Parathyroid adenoma (tissue), 2 donors: ENCODE data around the gene NUP188.
"Not testable (repeated sequence)": the region's sequence is repeated elsewhere in the genome, so short reads cannot be mapped to it uniquely, and the experiment has no call there.

Experiments used
- H2AFZ ChIP-seq: fragments of 300-600 bp; sonication (generic); one replicate; pipeline ENCODE4 v1.7.0; 2017; ENCODE audit warnings: antibody characterized with exemption, mild to moderate bottlenecking
- H3K27ac ChIP-seq: fragments of 300-600 bp; sonication (generic); one replicate; pipeline ENCODE4 v1.7.0; 2017
- H3K27me3 ChIP-seq: fragments of 300-600 bp; sonication (generic); one replicate; pipeline ENCODE4 v1.7.0; 2017; ENCODE audit warnings: low read length; ENCODE audit not compliant: control insufficient read depth, insufficient read depth
- H3K36me3 ChIP-seq: fragments of 300-600 bp; sonication (generic); one replicate; pipeline ENCODE4 v1.7.0; 2017; ENCODE audit warnings: low read length; ENCODE audit not compliant: control insufficient read depth, insufficient read depth
- H3K4me1 ChIP-seq: fragments of 300-600 bp; sonication (generic); one replicate; pipeline ENCODE4 v1.7.0; 2017; ENCODE audit warnings: control low read depth
- H3K4me2 ChIP-seq: fragments of 300-600 bp; sonication (generic); one replicate; pipeline ENCODE4 v1.7.0; 2017; ENCODE audit warnings: low read length
- H3K4me3 ChIP-seq: fragments of 300-600 bp; sonication (generic); one replicate; pipeline ENCODE4 v1.7.0; 2017; ENCODE audit warnings: low read depth, low read length
- H3K79me2 ChIP-seq: fragments of 300-600 bp; sonication (generic); one replicate; pipeline ENCODE4 v1.7.0; 2017; ENCODE audit warnings: control low read depth
- H3K9ac ChIP-seq: fragments of 300-600 bp; sonication (generic); one replicate; pipeline ENCODE4 v1.7.0; 2017; ENCODE audit warnings: mild to moderate bottlenecking
- H3K9me3 ChIP-seq: fragments of 300-600 bp; sonication (generic); one replicate; pipeline ENCODE4 v1.7.0; 2017; ENCODE audit warnings: low read length; ENCODE audit not compliant: control insufficient read depth
- TF ChIP-seq, protein P1 (sequence below): fragments of 300-600 bp; sonication (generic); IDR thresholded peaks from one replicate; pipeline ENCODE4 v1.7.0; 2017; ENCODE audit warnings: antibody characterized with exemption, mild to moderate bottlenecking
- donor health status: primary hyperparathyroidism.

Gene NUP188

DNA sequence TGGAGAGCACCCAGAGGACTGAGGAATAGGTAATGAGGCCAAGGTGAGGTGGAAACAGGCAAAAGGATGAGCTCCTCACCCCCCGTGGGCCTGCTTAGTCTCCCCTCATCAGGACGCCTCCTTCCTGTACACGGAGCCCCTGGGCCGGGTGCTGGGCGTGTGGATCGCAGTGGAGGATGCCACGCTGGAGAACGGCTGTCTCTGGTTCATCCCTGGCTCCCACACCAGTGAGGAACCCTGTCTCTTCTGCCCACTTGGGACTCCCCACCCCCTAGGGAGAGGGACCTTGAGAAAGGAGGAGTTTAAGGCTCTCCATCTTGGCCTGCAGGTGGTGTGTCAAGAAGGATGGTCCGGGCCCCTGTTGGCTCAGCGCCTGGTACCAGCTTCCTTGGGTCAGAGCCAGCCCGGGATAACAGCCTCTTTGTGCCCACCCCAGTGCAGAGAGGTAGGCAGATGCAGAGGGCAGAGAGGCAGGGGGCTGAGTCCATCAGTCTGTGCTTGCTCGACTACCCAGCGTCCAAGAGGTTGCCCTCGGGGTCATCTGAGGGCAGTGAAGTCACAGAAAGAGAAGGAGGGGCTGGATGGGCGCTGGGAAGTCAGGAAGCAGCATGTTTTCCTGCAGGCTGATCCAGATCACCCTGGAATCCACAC, 7.1 kb upstream of the NUP188 start:
- Histone ChIP-seq H3K4me2 (no peak overlapping the region), H3K4me1 (no peaks in the 10 kb centered on the region), H3K4me3 (no peak overlapping the region), H3K9me3 (no peaks in the 10 kb centered on the region), H3K79me2 (no peaks in the 10 kb centered on the region), H3K9ac (no peak overlapping the region), H3K27ac (no peak overlapping the region), H3K36me3 (no peaks in the 10 kb centered on the region), H3K27me3 (no peaks in the 10 kb centered on the region), H2AFZ (no peak overlapping the region)
- TF ChIP-seq, protein P1, sequence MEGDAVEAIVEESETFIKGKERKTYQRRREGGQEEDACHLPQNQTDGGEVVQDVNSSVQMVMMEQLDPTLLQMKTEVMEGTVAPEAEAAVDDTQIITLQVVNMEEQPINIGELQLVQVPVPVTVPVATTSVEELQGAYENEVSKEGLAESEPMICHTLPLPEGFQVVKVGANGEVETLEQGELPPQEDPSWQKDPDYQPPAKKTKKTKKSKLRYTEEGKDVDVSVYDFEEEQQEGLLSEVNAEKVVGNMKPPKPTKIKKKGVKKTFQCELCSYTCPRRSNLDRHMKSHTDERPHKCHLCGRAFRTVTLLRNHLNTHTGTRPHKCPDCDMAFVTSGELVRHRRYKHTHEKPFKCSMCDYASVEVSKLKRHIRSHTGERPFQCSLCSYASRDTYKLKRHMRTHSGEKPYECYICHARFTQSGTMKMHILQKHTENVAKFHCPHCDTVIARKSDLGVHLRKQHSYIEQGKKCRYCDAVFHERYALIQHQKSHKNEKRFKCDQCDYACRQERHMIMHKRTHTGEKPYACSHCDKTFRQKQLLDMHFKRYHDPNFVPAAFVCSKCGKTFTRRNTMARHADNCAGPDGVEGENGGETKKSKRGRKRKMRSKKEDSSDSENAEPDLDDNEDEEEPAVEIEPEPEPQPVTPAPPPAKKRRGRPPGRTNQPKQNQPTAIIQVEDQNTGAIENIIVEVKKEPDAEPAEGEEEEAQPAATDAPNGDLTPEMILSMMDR: no peak

DNA sequence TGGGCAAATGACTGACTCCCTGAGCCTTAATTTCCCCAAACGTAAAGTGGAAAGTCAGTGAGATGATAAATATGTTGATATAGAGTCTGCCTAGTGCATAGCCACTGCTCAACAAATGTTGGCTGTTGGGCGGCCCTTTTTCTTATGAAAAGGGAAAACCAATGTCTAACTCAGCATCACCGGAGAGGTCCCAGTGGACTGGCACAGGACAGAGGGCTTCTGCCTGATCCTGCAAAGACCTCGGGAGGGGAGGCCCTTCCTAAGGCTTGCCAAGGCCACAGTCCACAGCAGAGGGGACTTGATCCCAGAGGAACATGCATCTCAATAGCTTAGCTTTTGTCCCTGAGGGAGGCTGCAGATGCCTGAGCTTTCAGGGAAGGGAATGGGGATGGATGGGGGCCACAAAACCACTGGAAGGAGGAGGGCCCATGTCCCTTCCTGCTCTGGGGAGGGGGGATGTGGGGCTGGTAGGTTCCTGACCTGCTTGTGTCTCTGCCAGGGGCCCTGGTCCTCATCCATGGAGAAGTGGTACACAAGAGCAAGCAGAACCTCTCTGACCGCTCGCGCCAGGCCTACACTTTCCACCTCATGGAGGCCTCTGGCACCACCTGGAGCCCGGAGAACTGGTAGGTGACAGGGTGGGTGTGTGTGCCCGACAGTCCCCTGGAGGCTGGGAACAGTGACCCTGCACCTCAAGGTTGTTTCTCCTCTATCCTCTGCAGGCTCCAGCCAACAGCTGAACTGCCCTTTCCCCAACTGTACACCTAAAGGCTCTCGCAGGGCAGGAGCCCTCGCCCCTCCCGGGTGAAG, 6.3 kb upstream of the NUP188 start:
- no peak overlapping the region for H2AFZ ChIP-seq
- H3K4me3 ChIP-seq: no peak overlapping the region
- H3K4me2 ChIP-seq: no peak overlapping the region
- H3K27ac ChIP-seq: peak overlapping the region; percentile 15
- TF ChIP-seq, protein P1: no peak
- no peaks in the 10 kb centered on the region for H3K4me1 ChIP-seq
- no peaks in the 10 kb centered on the region for H3K27me3 ChIP-seq
- H3K9ac ChIP-seq: no peak overlapping the region
- no peaks in the 10 kb centered on the region for H3K36me3 ChIP-seq
- H3K79me2 ChIP-seq: no peaks in the 10 kb centered on the region
- H3K9me3 ChIP-seq: no peaks in the 10 kb centered on the region

DNA sequence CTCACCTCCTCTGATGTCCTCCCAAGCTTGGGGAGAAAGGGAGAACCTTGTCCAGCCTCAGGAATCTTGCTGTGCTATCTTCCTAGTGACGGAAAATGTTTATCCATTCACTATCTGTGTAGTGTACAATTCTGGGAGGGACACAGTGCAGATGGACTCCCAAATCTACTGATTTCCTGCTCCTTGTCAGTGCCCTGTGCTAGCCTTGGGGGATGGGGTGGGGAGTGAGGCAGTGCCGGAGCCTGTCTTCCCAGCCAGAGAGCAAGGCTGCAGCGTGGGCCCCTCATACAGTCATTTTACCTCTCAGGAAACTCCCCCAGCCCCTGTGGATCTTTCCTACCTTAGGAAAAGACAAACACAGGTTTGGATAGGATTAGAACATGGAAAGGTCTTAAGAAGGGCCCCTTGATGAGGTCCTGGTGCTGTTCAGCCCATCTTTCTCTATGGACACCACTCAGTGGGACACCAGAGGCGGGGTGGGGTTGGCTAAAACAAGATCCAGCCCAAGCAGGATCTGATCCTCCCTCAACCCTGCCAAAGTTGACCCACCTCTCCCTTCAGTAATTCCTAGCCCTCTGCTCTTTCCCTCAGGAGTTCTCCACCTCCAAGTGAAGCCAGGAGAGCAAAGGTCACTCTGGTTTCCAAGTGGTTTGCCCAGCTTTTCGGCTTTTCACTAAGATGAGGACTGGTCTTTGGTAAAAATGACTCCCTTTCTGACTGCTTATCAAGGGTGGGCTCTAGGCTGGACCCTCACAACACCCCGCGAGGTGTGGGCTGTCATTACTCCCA, 3.5 kb upstream of the NUP188 start:
- H3K9ac ChIP-seq: no peak overlapping the region
- H3K36me3 ChIP-seq: no peaks in the 10 kb centered on the region
- TF ChIP-seq, protein P1: no peak
- no peaks in the 10 kb centered on the region for H3K79me2 ChIP-seq
- H3K9me3 ChIP-seq: no peaks in the 10 kb centered on the region
- no peaks in the 10 kb centered on the region for H3K27me3 ChIP-seq
- H3K4me2 ChIP-seq: no peak overlapping the region
- H3K4me3 ChIP-seq: no peak overlapping the region
- H3K27ac ChIP-seq: no peak overlapping the region
- no peak overlapping the region for H2AFZ ChIP-seq
- H3K4me1 ChIP-seq: no peaks in the 10 kb centered on the region

DNA sequence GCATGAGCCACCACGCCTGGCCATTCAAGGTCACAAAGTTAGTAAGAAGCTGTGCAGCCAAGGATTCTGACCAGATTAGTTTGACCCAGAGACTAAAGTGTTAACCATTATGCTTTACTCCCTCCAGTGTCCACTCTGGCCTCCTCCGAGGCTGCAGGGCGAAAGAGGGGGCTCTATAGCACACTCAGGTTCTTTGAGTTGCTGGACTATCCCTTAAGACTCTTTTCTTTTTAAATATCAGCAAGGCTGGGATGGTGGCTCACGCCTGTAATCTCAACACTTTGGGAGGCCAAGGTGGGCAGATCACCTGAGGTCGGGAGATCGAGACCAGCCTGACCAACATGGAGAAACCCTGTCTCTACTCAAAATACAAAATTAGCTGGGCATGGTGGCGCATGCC, 2.5 kb upstream of the NUP188 start:
- H3K9ac ChIP-seq, H3K9me3 ChIP-seq, H3K27ac ChIP-seq, H3K36me3 ChIP-seq, H2AFZ ChIP-seq, H3K27me3 ChIP-seq, H3K4me1 ChIP-seq, H3K4me2 ChIP-seq, H3K79me2 ChIP-seq, H3K4me3 ChIP-seq: not testable (repeated sequence)

DNA sequence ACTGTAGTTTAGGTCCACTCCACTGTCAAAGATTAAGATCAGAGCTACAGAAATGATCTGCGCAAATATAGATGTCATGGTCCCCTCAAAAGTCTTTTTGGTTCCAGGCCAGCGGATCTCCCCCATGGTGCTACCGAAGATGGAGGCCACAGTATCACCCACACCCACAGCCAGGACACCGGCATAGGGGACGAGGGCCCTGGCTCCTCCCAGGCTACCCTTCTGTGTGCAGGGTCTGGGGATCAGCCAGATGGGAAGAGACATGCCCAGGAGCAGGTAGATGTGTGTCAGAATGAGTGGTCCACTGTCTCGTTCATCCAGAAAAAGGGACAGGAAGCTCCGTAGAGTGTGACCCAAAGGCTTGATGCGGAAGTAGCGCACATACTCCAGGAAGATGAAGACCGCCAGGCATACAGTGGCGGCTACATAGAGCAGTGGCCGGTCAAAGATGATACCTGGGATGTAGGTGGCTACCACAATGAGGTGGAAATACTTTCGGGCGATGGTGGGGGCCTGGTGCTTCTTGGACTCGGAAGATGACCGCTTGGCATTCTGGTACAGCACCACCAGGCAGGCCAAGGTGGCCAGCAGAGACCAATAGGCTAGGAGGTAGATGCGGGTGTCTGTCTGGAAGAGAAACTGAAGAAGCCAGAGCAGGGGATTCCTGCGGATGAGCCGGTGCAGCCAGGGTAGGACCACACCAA, 1.5 kb upstream of the NUP188 start:
- TF ChIP-seq, protein P1: no peak
- Histone ChIP-seq H3K4me2 (peak overlapping the region; percentile 12), H3K9ac (no peak overlapping the region), H3K27ac (no peak overlapping the region), H3K4me1 (no peaks in the 10 kb centered on the region), H3K4me3 (no peak overlapping the region), H3K9me3 (no peaks in the 10 kb centered on the region), H3K36me3 (no peaks in the 10 kb centered on the region), H2AFZ (no peak overlapping the region), H3K27me3 (no peaks in the 10 kb centered on the region), H3K79me2 (no peaks in the 10 kb centered on the region)
